A549 treated with Mapracorat at 1 μM for 4 hours (cell line): ENCODE data around the gene SLC34A3. TPM values are rescaled to one million over a fixed set of nuclear protein-coding genes. Genes with fewer than 3 reads are reported as not detected.

ENCODE experiments used
- total RNA-seq: library from RNA; stranded (reverse); fragments of 200-300 nt; extraction: Qiagen RNA extraction; gene quantifications from 5 replicates; pipeline ENCODE4 v1.2.3, GENCODE V29; 2022

SLC34A3 gene
- total RNA-seq, result 0.08 to 0.28 TPM (median 0.09 TPM) in 3 of 5 replicates, not detected in the others

DNA sequence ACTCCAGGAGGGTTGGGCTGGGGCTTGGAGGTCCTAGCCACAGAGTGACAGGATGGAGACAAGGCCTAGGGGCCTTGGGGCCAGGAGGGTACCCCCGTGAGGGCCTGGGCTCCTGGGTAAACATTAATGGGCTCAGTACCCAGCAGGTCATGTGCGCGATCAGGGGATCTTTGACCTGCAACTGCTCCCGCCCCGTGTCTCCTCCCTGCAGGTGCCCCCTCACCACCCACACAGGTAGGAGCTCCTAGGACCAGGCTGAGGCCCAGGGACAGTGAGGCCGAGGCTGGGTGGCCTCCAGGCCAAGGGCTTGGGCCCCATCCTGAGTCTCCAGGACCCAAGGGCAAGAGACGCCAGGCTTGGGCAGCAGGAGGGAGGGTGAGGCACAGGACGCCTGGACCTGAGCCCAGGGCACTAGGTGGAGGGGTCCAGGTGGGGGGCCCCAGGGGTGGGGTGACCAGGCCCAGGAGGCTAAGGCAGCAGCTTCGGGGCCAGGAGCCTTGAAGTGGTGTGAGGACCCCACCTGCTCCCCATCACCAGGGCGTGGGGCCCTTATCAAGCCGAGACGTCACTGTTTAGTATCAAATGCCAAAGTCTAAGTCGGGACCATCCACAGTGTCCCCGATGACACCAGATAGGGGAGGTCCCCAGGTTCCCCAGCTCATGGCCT is at the start of gene SLC34A3:
Gene SLC34A3, plus strand, starts transcription at position 197 of the 667 bp plus-strand sequence. CDS start 802 bp downstream, outside the sequence.

DNA sequence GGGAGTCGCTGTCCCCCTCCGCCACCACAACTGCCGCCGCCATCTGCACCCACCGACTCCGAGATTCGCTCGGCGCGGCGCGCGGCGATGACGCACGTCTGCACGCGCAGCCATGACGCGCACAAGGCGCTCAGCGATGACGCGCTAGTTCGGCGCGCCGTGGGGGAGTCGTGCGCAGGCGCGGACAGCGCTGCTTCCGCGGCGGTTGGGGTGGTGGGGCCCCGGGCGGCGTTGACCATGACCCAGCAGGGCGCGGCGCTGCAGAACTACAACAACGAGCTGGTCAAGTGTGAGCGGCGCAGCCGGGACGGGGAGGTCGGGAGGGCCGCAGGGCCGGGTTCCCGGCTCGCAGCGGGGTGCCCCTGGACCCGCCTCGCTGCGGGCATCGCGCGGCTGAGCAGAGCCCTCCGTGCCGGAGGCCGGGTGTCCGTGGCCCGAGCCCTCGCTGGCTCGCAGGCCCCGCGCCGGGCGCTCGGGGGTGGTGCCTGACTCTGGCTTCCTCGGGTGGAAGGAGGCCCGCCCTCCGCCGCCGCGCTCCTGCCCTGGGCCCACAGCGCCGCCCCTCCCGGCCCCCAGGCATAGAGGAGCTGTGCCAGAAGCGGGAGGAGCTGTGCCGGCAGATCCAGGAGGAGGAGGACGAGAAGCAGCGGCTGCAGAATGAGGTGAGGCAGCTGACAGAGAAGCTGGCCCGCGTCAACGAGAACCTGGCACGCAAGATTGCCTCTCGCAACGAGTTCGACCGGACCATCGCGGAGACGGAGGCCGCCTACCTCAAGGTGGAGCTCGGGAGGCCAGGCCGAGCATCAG is 42.0 kb upstream of the SLC34A3 start, which contains the start of the genes ANAPC2 and SSNA1:
Gene ANAPC2, minus strand, starts transcription at position 71 of the 807 bp plus-strand sequence. Its CDS starts 28 bp downstream, at position 43.
Gene SSNA1, plus strand, starts transcription at position 187 of the 807 bp plus-strand sequence. Its CDS starts 51 bp downstream, at position 238.

DNA sequence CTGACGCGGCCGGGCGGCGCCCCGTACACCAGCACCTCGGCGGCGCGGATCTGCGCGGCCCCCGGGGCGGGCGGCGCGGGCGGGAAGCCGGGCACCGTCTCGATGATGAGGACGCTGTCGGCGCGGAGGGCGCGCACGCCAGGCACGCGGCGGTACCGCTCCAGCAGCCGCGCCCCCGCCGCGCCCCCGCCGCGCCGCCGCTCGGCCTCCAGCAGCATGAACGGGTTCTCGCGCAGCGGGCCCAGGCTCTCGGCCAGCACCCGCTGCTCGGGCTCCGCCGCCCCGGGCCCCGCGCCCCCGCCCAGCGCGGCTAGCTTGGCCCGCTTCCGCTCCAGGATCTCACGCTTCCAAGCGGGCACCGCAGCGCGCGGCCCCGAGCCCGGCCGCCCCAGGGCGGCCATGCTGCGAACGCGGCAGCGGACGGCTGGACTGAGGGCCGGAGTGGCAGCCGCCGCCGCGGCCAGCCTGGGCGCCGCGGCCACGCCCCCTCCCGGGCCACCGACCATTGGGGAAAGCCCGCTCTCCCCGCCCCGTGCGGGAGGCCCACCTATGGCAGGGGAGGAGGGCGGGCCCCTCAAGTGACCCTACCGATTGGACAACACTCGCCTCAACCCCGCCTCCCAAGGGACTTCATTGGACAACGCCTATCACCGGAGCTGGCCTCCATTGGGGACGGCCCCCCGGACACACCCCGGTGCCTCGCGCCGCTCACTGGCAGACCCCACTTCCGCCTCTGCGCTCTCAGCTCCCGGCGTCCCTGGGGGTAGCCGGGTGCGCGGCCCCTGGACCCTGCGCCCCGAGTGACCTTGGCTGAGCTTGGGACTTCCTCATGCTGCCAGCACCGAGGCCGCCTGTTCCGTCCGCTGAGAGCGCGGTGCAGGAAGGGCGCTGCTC is 30.1 kb upstream of the SLC34A3 start, which contains the start of gene TPRN:
Gene TPRN, minus strand, starts transcription at position 431 of the 894 bp plus-strand sequence. Its CDS starts 30 bp downstream, at position 401.

DNA sequence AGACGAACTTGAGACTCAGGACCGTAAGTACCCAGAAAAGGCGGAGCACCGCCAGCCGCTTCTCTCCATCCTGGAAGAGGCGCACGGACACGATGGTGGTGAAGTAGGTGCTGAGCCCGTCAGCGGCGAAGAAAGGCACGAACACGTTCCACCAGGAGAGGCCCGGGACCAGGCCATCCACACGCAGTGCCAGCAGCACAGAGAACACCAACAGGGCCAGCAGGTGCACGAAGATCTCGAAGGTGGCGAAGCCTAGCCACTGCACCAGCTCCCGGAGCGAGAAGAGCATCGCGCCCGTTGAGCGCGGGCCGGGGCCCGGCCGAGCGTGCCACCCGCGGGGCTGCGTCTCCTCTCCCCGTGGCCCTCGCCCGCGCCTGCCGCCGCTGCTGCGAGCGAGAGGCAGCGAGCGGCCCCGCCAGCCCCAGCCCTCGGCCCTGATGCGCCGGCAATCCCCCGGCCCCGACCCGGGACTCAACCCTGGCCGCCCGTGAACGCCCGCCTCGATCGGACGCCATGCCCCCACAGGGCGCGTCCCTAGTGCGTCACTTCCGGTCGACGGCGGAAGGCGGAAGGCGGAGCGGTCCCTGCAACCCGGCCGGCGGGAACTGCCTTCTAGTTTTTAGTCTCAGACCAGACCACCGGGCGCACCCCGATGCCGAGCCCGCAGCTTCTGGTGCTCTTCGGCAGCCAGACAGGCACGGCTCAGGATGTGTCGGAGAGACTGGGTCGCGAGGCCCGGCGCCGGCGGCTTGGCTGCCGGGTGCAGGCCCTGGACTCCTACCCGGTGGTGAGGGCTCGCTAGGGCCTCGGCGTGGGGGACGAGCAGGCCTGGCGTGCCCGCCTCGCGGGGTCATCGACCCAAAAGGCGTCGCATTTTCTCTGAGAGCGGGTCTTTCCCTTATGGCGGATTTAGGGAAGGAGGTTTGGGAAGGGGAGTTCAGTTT is 25.3 kb upstream of the SLC34A3 start, which contains the start of the genes NDOR1 and TMEM203:
Gene NDOR1, plus strand, starts transcription at position 575 of the 944 bp plus-strand sequence. Its CDS starts 78 bp downstream, at position 653.
Gene TMEM203, minus strand, starts transcription at position 523 of the 944 bp plus-strand sequence. Its CDS starts 234 bp downstream, at position 289.

DNA sequence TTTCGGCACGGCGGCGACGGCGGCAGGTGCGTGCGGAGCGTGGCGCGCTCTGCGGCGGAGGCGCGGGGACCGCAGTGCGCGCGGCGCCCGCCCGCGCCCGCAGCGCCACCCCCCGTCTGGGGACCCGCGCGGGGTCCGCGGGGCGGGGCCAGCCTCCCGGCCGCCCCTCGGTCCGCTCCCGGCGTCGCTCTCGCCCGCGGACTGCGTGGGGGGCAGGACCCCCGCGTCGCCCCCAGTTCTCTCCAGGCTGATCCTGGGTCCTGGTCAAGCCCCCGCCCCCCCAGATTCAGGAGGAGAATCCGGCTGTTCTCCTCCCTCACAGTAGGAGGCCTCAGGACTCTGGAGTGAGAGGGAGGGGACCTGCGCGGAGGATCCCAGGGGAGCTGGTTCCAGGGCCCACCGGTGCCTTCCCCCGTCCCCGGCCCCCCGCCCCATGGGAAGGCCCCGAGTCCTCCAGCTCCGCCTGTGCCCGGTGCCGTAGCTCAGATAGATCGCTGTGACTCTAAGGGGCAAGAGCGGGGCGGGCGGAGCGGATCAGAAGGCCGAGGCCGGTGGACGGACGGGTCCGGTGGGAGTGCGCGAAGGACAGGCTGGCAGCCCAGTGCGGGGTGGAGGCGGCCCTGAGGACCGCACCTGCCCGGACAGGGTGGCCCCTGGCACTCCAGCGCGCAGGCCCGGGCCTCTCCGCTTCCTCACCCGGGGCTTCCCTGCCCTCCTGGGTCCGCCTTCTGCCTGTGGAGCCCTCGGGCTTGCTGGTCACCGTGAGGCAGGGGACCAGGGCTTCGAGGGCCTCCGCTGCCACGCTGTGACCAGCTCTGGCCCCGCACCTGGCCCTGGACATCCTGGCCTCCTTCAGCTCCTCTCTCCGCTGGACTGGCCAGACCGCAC is 8.3 kb upstream of the SLC34A3 start, which contains the start of gene RNF208:
Gene RNF208, minus strand, starts transcription at position 51 of the 888 bp plus-strand sequence. CDS start 1,028 bp downstream, outside the sequence.

DNA sequence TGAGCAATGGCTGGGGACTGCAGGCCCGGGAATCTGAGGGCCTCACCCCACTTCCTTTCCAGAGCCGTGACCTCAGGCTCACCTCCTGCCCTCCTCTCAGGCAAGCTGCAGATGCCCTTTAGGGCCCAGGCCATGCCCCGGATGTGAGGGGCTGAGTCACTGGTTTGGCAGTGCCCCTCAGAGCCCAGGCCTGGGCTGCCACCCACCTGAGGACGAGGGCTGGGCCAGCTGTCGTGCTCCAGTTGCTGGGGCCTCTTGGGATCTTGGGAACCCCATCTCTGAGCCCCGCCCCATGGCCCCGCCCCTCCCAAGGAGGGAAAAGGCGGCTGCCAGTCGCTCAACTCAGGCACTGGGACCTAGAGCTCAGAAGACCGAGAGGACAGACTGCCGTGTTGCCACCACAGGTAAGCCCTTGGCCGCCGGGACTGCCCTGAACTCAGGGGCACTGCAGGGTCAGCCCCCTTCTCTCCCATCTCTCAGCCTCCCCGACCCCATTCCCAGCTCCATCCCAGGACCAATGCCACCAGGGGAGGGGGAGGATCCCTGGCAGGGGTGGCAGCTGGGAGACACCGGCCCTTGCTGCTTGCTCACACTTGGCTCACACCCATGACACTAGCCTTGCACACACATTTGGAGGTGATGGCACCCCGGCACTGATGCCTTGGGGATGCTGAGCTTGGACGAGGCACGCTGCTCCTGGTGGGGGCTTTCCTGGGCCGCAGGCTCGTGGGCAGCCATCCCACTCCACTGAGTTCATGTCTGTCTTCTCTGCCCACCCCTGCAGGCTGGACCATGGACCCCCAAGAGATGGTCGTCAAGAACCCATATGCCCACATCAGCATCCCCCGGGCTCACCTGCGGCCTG is 5.6 kb upstream of the SLC34A3 start, which contains the start of gene CYSRT1:
Gene CYSRT1, plus strand, starts transcription at position 345 of the 865 bp plus-strand sequence. Its CDS starts 448 bp downstream, at position 793.

DNA sequence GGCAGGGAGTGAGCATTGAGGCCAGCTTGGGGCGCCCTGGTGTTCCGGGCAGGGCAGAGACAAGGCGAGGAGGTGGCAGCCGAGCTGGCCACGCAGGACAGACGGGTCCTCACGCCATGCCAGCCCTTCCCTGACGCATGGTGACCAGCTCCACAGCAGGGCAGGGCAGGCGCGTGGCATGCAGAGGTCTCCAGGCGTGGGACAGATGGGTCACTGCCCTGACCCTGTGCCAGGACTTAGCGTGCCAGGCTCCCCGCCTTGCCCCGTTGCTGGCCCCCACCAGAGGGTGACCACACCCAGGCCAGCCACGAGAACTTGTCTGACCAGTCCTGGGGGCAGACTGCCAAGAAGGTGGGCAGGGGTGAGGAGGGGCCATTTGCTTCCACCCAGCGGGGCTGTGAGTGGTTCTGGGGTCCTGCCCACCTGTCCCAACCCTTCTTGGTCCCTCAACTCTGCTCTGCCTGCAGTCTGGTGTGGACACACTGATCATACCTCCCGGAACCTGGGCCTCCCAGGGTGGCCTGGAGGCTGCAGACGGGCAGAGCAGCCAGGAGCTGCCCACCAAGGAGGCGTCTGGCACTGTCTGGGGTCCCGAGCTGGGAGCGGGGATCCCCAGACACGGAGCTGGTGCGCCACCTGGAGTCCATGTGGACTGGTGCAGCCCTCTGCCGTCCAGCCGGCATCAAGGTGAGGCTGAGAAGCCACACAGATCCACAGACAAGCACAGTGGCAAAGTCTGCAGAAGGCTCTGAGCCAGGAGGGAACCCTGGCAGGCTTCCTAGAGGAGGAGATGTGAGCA is 3.4 kb upstream of the SLC34A3 start, which contains the start of gene RNF224:
Gene RNF224, plus strand, starts transcription at position 449 of the 799 bp plus-strand sequence. CDS start 834 bp downstream, outside the sequence.

DNA sequence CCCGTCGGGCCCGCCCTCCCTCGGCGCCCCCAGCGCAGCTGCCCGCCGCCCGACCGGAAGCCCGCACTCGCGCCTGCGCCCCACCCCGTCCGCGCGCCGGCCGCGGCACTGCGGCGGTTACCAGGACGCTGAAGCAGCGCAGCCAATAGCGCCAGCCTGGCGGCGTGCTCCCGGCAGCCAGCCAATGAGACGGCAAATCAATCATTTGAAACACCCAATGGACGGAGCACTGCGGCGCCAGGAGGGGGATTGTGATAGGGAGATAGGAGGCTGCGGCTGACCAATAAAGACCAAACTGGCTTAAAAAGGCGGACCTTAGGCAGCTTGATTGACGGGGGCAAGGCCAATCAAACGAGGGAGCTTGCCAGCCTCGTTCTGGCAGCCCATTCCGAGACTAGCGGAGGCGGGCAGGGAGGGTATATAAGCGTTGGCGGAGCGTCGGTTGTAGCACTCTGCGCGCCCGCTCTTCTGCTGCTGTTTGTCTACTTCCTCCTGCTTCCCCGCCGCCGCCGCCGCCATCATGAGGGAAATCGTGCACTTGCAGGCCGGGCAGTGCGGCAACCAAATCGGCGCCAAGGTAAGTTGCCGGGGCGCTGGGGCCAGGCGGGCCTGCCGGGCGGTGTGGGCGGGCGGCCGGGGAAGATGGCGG is 10.3 kb downstream of the SLC34A3 start, which contains the start of gene TUBB4B:
Gene TUBB4B, plus strand, starts transcription at position 447 of the 649 bp plus-strand sequence. Its CDS starts 74 bp downstream, at position 521.

DNA sequence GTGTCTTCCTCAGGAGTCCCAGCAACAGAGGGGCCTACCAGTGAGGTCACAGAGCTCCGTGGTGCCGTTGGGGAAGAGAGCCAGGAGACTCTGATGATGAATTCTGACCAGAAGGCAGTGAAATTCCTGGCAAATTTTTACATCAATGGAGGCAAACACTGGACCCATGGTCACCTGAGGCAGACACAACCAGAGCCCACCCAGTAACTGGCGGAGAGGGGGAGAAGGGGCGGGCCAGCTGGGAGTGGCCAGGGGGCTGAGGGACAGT is 20.4 kb downstream of the SLC34A3 start, which contains the start of gene STPG3:
Gene STPG3, plus strand, starts transcription at position 93 of the 268 bp plus-strand sequence. Its CDS starts 1 bp downstream, at position 94.

DNA sequence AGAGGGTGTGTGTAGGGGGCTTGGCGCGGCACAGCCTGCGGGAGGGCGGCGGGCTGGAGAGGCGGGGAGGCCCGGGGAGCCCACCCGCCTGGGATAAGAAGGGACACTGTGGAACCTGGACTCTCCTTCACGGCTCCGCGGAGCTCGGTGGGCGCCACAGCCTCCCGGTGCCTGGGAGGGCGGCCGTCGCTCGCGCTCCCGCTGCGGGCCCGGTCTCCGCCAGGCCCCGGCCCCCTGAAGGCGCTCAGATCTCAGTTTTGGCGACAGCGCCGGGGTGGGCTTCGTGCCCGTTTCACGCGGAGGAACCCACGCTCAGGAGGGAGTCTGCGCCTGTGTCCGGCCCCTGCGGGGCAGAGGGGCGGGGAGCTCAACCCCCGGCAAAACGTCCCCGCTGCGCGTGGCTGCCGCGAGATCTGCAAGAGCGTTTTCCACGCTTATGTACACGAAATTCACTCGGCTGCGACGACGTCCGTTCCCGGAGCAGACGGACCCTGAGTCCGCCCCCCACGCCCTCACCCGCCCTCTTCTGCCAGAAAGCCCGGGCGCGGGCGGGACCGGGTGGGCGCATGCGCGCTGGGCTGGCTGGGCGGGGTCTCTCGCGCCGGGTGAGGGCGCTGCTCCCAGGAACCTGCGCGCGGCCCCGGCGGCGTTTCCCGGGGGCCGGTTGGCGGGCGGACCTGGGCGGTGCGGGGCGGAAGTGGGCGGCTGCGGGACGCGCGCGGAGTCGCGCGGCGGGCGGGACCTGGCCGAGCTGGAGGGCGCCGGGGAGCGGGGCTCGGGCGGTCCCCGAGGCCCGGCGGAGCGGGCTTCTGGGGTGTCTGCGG is 24.1 kb downstream of the SLC34A3 start, which contains the start of gene NELFB:
Gene NELFB, plus strand, starts transcription at position 704 of the 824 bp plus-strand sequence.

DNA sequence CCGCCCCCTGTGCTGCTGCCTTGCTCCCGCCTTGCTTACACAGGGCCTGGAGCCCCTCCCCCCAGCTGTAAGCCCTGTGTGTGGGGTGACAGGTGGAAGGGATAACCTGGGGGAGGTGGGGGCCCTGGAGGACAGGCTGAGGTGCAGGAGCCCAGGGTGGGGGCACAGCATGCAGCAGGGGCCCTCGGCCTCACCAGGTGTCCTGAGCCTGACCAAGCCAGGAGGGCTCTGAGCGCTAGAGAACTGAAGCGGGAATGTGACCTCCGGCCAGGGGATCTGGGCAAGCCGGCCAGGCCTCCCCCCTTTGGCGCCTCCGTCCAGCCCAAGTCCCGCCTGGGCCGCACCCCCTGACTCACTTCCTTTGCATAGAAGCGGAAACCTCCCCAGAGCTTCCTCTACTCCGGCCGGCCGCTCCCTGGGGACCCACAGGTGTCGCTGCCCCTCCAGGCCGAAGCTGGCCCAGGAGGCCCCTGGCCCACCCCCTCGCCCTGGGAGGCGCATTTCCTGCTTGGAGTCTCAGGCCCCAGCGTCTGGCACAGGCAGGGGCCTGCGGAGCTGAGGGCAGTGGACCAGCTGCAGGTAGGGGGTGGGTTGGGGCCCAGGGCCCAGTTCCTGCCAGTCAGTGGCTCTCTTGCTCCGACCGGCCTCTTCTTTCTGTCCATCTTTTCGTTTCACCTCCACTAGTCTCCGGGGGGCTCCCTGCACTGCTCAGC is 46.8 kb downstream of the SLC34A3 start, which contains the start of gene TOR4A:
Gene TOR4A, plus strand, starts transcription at position 398 of the 713 bp plus-strand sequence. CDS start 964 bp downstream, outside the sequence.

